ENCODE measurements around the gene SPAG9. TPM values are rescaled to one million over a fixed set of nuclear protein-coding genes. Genes with fewer than 3 reads are reported as not detected.
A peak's percentile ranks its signal among the peaks of the same experiment; 100 is the strongest.

SPAG9 gene
- total and polyA plus RNA-seq, 7 donors = 21.6 to 79.9 (median 74.3) TPM

DNA sequence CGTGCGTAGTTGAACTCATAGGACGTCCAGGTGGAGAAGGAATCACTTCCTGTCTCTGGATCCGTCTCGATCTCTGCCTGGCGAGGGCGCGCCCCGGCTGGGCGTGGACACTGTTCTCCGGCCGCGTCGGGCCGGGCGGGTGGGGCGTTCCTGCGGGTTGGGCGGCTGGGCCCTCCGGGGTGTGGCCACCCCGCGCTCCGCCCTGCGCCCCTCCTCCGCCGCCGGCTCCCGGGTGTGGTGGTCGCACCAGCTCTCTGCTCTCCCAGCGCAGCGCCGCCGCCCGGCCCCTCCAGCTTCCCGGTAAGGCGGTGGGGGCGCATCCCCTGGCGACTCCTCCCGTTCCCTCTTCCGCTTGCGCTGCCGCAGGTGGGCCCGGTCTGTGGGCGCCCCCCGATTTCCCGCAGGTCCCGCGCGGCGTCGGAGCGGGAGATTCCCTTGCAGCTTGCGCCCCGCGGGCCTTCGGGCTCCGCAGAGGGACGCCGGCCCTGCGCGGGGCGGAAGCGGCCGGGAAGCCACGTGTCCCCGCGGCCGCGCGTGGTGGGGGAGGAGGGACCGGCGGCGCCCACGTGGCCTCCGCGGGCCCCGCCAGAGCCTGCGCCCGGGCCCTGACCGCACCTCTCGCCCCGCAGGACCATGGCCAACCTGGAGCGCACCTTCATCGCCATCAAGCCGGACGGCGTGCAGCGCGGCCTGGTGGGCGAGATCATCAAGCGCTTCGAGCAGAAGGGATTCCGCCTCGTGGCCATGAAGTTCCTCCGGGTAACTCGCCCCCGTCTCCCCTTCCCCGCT is 45.7 kb upstream of the SPAG9 start, which contains the start of gene NME2:
Gene NME2, plus strand, starts transcription at position 214 of the 789 bp plus-strand sequence. Its CDS starts 420 bp downstream, at position 634.
- intact Hi-C loops (cut with DNase I) = loop anchor here (1.0 to 5.0 kb wide), 2 partner anchors 46 to 96 kb away; partner anchors contain the start of genes MBTD1, SPAG9 and UTP18
- Histone ChIP-seq H3K27me3 (no peaks in the 10 kb centered on the region), H3K27ac (peak within 1 kb of the TSS; percentile 97 to 99 (median 98)), H3K4me3 (peak within 1 kb of the TSS; percentile 83 to 99 (median 95)), H3K36me3 (peaks cover 4 to 39% (median 7%) of the 10 kb centered on the region in 4 donors), H3K4me1 (peaks cover 0 to 16% (median 14%) of the 10 kb centered on the region in 4 donors), H3K9me3 (no peaks in the 10 kb centered on the region)
- TF ChIP-seq EP300 (IDR thresholded peaks at IDR 0.05) (no peak), POLR2A (IDR thresholded peaks at IDR 0.05) (no peak), POLR2AphosphoS5 (IDR thresholded peaks at IDR 0.05) (peak; percentile 73 to 86 (median 82))
- TF ChIP-seq, protein P1, sequence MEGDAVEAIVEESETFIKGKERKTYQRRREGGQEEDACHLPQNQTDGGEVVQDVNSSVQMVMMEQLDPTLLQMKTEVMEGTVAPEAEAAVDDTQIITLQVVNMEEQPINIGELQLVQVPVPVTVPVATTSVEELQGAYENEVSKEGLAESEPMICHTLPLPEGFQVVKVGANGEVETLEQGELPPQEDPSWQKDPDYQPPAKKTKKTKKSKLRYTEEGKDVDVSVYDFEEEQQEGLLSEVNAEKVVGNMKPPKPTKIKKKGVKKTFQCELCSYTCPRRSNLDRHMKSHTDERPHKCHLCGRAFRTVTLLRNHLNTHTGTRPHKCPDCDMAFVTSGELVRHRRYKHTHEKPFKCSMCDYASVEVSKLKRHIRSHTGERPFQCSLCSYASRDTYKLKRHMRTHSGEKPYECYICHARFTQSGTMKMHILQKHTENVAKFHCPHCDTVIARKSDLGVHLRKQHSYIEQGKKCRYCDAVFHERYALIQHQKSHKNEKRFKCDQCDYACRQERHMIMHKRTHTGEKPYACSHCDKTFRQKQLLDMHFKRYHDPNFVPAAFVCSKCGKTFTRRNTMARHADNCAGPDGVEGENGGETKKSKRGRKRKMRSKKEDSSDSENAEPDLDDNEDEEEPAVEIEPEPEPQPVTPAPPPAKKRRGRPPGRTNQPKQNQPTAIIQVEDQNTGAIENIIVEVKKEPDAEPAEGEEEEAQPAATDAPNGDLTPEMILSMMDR (IDR thresholded peaks at IDR 0.05) = peak in 1 of 4 experiments; percentile 20
- peak; percentile 95 for DNase-seq
- WGBS, 2 donors = 0% methylated on average over 98 of the region's 98 CpGs

- intact Hi-C loops (cut with DNase I) = loop anchor here (1.0 to 5.0 kb wide), 2 partner anchors 45 to 97 kb away; partner anchors contain the start of genes MBTD1, SPAG9 and UTP18
- peak overlapping the region; percentile 83 to 99 (median 95) for H3K4me3 ChIP-seq
- DNase-seq = peak; percentile 73
Measured at GRCh38 chr17:51165680-51166197, 45.1 kb upstream of the SPAG9 start.

GRCh38 chr17:51164911-51165679 is 44.4 kb upstream of the SPAG9 start:
- Histone ChIP-seq H3K9me3 (no peaks in the 10 kb centered on the region), H3K4me3 (peak overlapping the region; percentile 83 to 99 (median 95)), H3K27me3 (no peaks in the 10 kb centered on the region), H3K27ac (peak overlapping the region; percentile 97 to 99 (median 98)), H3K4me1 (peaks cover 0 to 16% (median 14%) of the 10 kb centered on the region in 4 donors), H3K36me3 (peaks cover 0 to 39% (median 5%) of the 10 kb centered on the region in 4 donors)
- WGBS, 2 donors = 70 to 77% methylated on average over 16 of the region's 16 CpGs
- no peak for DNase-seq
- intact Hi-C loops (cut with DNase I) = loop anchor here (5.0 kb wide), 1 partner anchor 97 kb away; the partner anchor contains the start of genes MBTD1 and UTP18
- TF ChIP-seq POLR2AphosphoS5 (IDR thresholded peaks at IDR 0.05) (no peak), POLR2A (IDR thresholded peaks at IDR 0.05) (no peak), EP300 (IDR thresholded peaks at IDR 0.05) (no peak)
- TF ChIP-seq, protein P1 (IDR thresholded peaks at IDR 0.05) = no peak

More at GRCh38 chr17:51165680-51166197, 45.1 kb upstream of the SPAG9 start:
- Histone ChIP-seq H3K27me3 (no peaks in the 10 kb centered on the region), H3K27ac (peak overlapping the region; percentile 97 to 99 (median 98)), H3K4me1 (peaks cover 0 to 16% (median 14%) of the 10 kb centered on the region in 4 donors), H3K36me3 (peaks cover under 1 to 39% (median 6%) of the 10 kb centered on the region in 4 donors), H3K9me3 (no peaks in the 10 kb centered on the region)
- WGBS, 2 donors = 7 to 18% methylated on average over 21 of the region's 21 CpGs
- TF ChIP-seq EP300 (IDR thresholded peaks at IDR 0.05) (no peak), POLR2A (IDR thresholded peaks at IDR 0.05) (peak in 1 of 2 donors; percentile 59), POLR2AphosphoS5 (IDR thresholded peaks at IDR 0.05) (no peak)
- TF ChIP-seq, protein P1 (IDR thresholded peaks at IDR 0.05) = no peak

DNA sequence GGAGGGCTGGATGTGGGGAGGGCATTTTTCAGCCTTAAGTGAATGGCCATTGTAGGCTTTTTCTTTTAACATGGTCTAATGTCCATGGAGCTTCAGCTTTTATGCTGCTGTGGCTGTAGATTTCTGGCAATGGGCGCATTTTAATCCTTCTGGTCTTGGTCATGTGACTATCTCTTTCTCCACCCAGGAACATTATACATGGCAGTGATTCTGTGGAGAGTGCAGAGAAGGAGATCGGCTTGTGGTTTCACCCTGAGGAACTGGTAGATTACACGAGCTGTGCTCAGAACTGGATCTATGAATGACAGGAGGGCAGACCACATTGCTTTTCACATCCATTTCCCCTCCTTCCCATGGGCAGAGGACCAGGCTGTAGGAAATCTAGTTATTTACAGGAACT is 40.9 kb upstream of the SPAG9 start:
- H3K9me3 ChIP-seq = no peaks in the 10 kb centered on the region
- peaks cover 0 to 6% (median 5%) of the 10 kb centered on the region in 4 donors for H3K4me1 ChIP-seq
- H3K27me3 ChIP-seq = no peaks in the 10 kb centered on the region
- H3K36me3 ChIP-seq = peaks cover 0 to 33% (median 2%) of the 10 kb centered on the region in 4 donors
- no peak overlapping the region for H3K4me3 ChIP-seq
- 58 to 91% methylated on average over 3 of the region's 3 CpGs for WGBS, 2 donors
- H3K27ac ChIP-seq = no peak overlapping the region
- TF ChIP-seq POLR2AphosphoS5 (IDR thresholded peaks at IDR 0.05) = no peak
- TF ChIP-seq POLR2A (IDR thresholded peaks at IDR 0.05) = no peak
- TF ChIP-seq EP300 (IDR thresholded peaks at IDR 0.05) = no peak
- TF ChIP-seq, protein P1 (IDR thresholded peaks at IDR 0.05) = no peak
- no peak for DNase-seq
- intact Hi-C loops (cut with DNase I) = no loop called here

Measured in sigmoid colon (tissue), 7 donors.